HG03103 (cell line): ENCODE measurements around the gene RNLS.
"Not testable (repeated sequence)": the region's sequence is repeated elsewhere in the genome, so short reads cannot be mapped to it uniquely, and the experiment has no call there.

Experiments used
- ATAC-seq: cut with Tn5 transposase; IDR thresholded peaks from one replicate; pipeline ENCODE4 v1.9.1; 2021; ENCODE audit warnings: low read depth; ENCODE audit not compliant: unreplicated experiment

RNLS gene

DNA sequence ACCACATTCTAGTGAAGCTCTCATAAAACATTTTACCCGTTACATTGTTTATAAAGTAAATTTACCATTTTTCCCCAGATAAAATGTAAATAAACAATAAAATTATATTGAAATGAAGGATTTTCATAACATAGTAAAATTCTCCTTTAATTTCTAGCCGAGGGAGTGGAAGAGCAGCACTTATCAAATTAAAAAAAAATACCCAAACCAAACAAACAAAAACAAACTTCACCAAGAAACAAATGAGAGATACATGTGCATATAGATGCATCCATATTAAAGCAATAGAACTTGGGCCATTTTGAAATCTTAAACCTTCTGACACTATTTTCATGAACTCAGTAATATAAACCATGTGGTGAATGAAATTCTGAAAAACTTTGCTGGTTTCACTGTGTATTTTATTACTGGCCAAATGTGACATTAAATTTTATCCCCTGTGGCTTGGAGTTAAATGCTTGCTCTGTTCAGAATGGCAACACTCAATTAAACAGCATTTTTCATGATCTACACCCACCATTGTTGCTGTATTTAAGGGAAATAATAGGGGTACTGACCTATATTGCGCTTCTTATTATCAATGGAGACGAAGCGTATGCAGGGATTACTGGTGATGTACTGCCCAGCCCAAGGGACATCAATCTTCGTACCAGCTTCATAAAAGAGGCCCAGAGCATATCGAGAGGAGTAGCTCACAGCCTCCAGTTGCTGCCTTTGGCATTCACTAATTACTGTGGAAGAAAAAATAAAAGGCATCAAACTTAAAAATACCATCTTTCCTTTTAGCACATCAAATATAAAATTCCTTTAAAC, 220.9 kb downstream of the RNLS start:
- no peak for ATAC-seq

DNA sequence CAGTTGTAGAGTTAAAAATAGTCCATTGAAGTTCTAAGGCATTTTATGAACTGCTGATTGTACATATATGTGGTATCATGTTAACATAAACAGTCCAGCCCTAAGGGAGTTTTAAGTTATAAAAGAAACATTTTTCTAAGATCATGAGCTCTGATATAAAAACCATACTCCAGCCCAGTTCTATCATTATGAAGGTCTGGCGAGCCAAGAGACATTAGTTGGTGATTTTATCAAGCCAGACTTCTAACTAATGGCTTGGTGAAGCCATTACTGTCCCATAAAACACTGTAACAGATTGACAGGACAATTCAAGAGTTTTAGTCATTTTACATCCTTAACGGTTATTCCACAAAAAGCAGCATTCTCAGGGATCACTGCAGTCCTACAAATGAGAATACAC, 221.6 kb downstream of the RNLS start:
- ATAC-seq, result no peak

DNA sequence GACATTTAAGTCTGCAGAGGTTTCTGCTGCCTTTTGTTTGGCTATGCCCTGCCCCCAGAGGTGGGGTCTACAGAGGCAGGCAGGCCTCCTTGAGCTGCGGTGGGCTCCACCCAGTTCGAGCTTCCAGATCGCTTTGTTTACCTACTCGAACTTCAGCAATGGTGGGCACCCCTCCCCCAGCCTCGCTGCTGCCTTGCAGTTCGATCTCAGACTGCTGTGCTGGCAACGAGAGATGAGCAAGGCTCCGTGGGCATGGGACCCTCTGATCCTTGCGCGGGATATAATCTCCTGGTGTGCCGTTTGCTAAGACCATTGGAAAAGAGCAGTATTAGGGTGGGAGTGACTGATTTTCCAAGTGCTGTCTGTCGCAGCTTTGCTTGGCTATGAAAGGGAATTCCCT, 227.4 kb downstream of the RNLS start:
- ATAC-seq, result not testable (repeated sequence)

DNA sequence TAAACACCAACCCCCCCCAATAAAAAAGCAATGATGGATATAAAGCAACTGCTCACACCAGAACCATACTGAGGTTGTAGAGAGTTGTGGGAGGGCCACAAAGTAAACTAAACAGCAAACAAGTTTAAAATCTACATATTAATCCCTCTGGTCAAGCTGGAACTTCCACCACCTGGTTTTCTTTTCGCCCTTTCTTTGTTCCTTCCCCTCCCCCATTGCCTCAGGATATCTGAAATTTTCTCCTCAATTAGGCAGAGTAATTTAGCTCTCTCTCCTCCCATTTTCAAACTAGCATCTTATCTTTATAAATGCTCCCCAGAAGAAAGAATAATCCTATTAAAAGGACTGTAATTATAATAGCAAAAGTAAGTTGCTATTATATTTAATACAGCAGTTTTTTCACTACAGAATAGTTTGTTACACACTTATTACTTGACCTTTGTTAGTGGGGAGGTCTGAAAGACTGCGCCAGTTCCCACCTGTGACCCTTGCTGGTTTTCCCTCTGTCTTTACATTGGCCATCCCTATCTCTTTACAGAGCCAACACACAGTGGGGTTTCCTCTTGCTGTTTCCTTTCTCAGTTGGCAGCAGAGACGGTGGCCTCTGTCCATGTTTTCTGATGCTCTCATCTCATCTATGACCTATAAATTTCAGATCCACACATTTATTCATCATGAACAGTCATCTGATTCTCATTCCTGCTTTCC, 235.4 kb downstream of the RNLS start:
- no peak for ATAC-seq

DNA sequence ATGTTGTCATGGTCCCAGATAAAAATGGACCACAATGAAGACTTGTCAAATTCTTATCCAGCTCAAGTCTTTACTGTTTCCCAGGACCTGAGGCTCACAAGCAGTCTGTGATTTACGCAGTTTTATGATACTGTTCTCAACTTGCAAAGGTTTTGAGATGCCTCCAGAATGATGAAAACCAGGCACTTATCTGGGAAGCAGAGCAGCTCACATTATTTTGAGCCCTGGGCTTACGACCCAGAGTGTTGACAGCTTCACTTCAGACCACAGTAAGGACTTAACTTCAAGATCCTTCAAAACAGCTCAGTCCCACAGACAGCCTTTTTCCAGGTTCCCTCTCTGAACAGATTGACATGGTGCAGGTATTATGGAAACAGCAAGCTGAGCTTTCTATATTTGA, 236.1 kb downstream of the RNLS start:
- no peak for ATAC-seq

DNA sequence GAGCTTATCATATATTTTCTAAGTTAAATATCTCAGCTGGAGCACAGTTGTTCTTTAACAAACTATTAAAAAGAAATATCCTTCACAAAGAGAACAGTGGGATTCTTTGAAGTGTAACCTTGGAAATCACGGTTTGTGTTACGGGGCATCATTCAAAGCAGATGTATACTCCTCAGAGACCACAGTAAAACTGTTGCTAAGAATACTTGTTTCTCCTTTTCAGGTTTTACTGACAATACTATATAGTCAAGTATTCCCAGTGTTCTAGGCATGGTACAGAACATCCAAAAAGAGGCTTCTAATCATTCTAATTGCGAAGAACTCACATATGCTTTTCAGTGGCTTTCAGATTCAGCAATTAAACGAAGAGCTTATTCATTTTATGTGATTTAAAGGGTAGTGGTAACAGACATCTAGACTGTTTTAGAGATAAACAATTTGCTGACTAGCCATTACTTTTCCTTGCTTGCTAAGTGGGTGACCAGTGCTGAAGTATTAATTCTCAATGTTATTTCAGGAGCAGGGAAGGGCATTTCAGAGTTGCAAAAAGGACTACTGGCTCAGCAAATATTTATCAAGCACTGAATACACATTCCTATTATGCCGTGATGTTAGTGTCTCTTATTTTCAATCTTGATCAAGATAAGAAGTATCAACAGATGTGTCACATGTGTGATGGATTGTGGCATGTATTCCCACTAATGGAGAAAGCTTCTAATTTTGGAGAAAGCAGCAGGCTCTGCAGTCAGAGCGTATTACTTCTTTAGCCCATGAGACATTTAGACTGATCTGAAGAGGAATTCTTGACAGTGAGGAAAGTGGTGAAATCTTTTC, 236.8 kb downstream of the RNLS start:
- no peak for ATAC-seq

DNA sequence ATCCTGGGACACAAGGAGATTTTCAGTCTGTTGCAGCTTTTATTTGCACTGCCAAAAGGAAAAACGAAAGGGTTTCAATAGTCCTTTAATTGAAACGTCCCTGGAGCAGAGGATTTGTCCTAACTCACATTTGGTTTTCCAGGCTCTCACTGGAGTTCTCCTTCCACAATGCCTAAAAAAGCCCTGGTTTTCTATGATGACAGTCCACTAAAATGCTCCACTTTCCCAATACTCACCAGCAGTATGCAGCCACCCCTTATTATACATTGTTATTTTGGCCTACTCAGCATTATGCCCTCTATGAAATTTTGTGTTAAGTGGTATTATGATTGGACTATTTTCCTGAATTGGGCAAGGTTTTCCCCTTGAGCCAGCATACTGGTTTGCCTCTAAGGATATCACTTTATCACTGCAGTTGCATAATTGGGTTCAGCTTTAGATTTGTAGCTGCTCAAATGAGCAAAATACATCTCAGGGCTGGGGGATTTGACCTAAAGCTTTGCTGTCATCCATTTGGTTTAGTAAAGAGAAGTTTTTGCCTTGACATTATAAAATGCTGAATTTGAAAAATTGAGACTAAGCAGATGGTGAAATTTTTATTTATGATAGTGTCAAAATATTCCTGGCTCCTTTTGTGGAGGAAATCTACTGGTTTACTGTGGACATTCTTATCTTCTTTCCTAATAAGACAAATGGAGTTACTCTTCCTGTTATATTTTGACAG, 239.2 kb downstream of the RNLS start:
- ATAC-seq, result no peak

DNA sequence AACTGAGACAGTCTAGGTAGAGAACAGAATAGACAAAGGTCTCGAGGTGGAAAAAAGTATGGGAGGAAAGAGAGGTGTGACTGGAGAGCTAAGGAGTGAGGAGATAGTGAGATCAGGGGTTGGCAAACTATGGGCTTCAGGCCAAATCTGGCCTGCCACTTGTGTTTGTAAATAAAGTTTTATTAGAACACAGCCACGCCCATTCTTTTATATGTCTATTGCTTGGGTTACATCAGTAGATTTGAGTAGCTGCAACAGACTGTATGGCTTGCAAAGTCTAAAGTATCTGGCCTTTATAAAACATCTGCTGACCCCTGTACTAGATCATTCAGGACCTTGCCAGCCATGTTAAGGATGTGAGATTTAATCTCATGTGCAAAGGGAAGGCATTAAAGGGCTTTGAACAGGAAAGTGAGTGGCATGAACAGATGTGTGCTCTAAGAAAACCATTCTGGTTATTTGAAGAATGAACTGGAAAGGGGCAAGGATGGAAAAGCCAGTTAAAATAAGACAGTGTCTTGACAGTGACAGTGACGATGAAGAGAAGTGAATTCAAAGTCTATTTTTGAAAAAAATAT, 240.3 kb downstream of the RNLS start:
- no peak for ATAC-seq

DNA sequence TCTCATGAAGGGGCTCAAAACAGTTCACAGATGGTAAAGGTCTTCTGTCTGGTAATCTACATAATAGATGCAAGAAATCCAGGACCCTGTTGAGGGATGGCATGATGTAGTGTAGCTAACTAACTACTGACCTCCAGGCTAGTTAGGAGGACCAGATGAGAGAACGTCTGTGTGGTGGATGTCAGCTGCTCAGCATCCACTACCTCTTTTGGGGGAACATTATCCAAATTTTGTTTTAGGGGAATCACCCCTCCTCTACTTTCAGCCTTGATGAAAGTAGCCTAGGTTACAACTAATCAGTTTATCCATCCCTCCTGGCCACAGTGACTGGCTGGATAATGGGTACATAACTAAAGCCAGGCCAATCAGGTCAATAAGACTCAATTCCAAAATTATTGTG, 246.0 kb downstream of the RNLS start:
- no peak for ATAC-seq

DNA sequence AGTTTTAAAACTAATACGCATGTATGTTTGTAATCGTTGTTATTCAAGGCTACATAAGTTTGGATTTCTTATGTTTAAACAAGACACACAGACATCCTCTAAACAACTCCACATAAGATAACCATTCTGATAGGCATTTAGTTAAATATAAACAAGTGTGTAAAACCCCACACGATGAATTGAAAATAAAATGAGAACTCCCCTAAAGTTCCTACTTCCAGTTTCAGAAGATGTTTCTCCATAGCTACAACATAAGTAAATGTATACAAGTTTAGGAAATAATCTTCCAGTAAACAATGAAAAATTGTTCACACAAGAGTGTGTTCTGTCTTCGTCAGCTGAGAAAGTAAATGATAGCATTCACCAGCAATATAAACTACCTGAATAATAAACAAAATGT, 246.8 kb downstream of the RNLS start:
- ATAC-seq, result no peak

DNA sequence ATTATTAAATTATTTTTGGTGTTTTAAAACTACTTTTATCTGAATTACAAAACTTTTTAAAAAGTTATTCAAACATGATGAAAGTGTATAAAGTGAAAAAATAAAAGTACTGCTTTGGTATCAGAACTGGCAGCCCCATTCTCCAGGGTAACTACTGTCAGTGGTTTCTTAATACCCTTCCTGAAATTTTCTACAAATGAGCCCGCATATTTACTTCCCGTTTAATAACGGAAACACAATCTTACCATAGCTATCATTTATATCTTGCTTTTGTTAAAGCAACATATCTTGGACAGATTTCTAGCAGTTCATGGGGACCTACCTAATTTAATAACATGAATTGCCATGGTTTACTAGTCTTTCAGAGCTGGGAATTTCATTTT, 249.9 kb downstream of the RNLS start:
- no peak for ATAC-seq

DNA sequence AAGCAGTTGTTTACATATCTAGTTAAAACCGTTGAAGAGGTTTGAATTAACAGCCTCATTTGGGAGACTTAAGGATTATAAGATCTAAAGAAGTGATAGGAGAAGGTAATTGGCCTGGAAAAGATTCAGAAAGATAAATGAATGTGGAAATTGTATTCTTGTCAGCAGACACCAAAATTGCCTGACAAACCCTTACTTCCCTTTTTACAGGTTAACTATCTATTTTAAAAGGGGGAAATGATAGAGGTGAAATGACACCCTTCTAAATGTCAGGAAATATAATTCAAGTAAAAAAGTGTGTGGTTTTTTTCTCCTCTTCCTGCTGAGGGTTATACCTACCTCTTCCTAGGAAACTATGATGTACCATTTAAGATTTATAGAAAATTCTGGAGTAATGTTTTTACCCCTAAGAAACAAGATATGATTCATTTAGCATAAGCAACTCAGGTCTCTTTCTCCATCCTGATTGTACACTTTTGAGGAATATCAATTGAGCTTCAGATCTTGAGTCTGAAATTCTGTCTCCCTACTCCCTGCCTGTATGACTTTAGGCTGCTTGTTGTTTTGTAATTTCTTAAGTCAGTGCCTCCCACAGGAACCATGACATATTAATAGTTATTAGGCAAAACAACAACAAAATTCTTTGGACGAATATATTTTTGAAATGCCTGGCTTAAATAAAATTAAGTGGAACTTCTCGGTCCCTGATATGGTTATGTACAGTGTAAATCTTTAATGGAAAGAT, 250.4 kb downstream of the RNLS start:
- ATAC-seq, result no peak

DNA sequence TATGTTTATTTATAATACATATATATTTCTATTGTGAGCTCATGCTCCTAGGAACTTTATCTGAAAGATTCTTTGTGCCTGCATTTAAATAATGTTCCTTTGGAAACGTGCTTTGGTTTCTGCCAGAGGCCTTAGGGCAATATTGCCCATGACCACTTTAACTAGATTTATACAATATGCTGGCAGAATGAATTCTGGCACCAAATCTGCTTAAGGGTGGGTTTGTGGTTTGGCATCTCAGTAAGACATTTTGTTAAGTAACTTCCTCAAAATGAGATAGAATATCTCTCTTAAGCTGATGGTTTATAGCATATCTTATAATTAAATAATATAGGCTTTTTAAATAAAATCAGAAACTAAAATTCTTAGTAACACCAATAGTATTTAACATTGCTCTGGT, 252.9 kb downstream of the RNLS start:
- no peak for ATAC-seq

DNA sequence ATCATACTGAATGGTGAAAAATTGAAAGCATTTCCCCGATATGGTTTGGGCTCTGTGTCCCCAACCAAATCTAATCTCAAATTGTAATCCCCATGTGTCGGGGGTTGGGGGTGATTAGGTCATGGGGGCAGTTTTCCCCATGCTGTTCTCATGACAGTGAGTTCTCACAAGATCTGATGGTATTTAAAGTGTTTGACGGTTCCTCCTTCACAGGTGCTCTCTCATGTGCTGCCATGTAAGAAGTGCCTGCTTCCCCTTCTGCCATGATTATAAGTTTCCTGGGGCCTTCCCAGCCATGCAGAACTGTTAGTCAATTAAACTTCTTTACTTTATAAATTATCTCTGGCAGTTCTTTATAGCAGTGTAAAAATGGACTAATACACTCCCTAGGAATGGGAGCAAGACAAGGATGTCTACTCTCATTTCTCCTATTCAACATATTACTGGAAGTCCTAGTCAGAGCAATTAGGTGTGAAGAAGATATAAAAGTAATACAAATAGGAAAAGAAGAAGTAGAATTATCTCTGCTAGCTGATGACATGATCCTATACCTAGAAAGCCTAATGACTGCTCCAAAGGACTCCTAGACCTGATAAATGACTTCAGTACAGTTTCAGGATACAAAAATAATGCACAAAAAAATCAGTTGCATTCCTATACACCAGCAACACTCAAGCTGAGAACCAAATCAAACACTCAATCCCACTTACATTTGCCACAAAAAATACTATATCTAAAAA, 260.6 kb downstream of the RNLS start:
- no peak for ATAC-seq

DNA sequence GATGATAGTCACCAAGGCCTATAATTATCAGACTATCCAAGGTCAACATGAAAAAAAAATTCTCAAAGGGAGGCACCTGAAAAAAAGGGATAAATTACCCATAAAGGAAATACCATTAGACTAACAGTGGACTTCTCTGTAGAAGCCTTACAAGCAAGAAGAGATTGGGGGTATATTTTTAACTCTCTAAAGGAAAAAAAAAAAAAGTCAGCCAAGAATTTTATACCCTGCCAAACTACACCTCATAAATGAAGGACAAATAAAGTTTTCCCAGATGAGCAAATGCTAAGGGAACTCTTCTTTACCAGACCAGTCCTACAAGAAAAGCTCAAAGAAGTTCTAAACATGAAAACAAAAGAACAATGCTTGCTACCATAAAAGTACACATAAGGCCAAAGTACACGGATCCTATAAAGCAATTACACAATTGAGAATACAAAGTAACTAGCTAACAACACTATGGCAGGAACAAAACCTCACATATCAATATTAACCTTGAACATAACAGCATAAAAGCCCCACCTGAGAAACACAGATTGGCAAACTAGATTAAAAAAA, 263.1 kb downstream of the RNLS start:
- no peak for ATAC-seq

DNA sequence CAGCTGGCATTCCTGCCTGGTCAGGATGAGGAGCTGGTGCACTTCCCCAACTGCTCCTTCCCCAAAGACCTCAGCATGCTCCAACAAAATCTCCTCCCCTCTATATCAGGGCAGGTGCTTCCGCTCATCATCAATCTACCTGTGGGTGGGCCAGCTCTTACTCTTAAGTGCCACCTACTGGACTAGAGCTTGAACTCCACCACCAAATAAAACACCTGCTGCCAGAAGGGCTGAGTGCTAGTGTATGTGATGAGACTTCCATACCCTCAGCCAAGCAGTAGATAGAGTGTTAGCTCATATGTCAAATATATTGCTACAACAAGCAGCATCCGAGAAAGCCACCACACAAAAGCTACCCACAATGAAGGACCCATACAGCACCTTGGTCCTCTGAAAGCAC, 264.3 kb downstream of the RNLS start:
- ATAC-seq, result no peak

DNA sequence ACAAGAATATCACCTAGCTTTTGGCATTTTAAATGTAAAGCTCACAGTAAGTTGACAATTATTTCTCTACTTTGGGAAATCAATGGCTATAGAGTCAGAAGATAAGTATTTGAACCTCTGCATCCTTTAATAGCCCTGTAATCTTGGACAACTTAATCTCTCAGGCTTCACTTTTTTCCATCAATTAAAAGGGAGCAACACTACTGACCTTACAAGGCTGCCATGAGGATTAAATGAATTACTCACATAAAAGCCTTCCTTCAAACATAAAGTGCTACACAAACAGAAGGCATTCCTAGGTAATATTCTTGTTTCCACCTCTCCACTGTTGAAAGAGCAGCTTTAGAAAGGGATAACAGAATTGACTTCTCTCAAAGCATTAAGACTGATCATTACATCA, 266.0 kb downstream of the RNLS start:
- no peak for ATAC-seq

DNA sequence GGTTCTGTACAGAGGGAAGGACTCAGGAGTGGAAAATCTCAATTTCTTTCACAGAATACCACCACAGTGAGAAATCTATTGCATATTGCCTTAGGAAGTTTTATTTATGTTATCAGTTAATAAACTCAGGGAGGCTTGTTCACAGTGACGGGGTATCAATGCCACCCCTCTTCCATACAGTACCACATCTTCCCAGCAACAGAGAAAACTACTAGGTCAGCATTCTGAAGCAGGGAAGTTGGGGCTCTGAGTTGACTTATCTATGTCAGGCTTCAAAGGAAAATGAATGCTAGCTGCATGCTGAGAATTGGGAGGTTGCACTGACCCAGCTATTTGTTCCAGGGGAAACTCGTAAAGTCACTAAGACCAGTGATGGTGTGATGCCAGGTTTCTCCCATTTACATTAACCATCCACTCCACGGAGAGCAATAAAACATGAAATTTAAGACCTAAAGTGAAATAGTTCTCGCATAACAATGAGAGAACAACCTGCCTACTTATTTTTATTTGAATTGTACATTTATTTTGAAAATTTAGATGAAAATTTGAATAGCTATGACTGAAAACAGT, 266.7 kb downstream of the RNLS start:
- no peak for ATAC-seq
